ENCODE data around the gene FARS2. TPM values are rescaled to one million over a fixed set of nuclear protein-coding genes. Genes with fewer than 3 reads are reported as not detected.

The FARS2 gene
- total and polyA plus RNA-seq, 7 donors: 10.6 to 17.5 (median 14.4) TPM

- H3K4me1 ChIP-seq: no peaks in the 10 kb centered on the region
- intact Hi-C loops (cut with DNase I): no loop called here
- ATAC-seq (no peak), DNase-seq (no peak)
- no peaks in the 10 kb centered on the region for H3K27me3 ChIP-seq (ENCODE audit: insufficient read depth in 3 of 3, low read length in 2 of 3)
- no peak overlapping the region for H3K4me3 ChIP-seq
- H3K27ac ChIP-seq: no peak overlapping the region
- no peak for TF ChIP-seq CTCF (IDR thresholded peaks at IDR 0.05)
- H3K36me3 ChIP-seq (ENCODE audit: insufficient read depth in 1 of 2, low read depth in 1 of 2): no peaks in the 10 kb centered on the region
- no peaks in the 10 kb centered on the region for H3K9me3 ChIP-seq
- WGBS, 3 donors: 85 to 92% (median 87%) methylated on average over 14 of the region's 14 CpGs
Measured at GRCh38 chr6:5710516-5710915, 449.2 kb downstream of the FARS2 start.

- no peak for TF ChIP-seq CTCF (IDR thresholded peaks at IDR 0.05)
- 89 to 94% (median 92%) methylated on average over 4 of the region's 4 CpGs for WGBS, 3 donors
- intact Hi-C loops (cut with DNase I): no loop called here
- no peak overlapping the region for H3K4me3 ChIP-seq
- no peaks in the 10 kb centered on the region for H3K4me1 ChIP-seq
- no peak for ATAC-seq
- no peak for DNase-seq
- H3K27me3 ChIP-seq (ENCODE audit: insufficient read depth in 3 of 3, low read length in 2 of 3): no peaks in the 10 kb centered on the region
- H3K36me3 ChIP-seq (ENCODE audit: insufficient read depth in 1 of 2, low read depth in 1 of 2): no peaks in the 10 kb centered on the region
- H3K9me3 ChIP-seq: no peaks in the 10 kb centered on the region
- H3K27ac ChIP-seq: no peak overlapping the region
Measured at GRCh38 chr6:5710936-5711335, 449.6 kb downstream of the FARS2 start.

- no peak for TF ChIP-seq CTCF (IDR thresholded peaks at IDR 0.05)
- ATAC-seq: no peak
Measured at GRCh38 chr6:5712349-5713215, 451.3 kb downstream of the FARS2 start.

GRCh38 chr6:5713519-5713918, 452.2 kb downstream of the FARS2 start:
- Histone ChIP-seq H3K36me3 (ENCODE audit: insufficient read depth in 1 of 2, low read depth in 1 of 2) (no peaks in the 10 kb centered on the region), H3K27me3 (ENCODE audit: insufficient read depth in 3 of 3, low read length in 2 of 3) (no peaks in the 10 kb centered on the region), H3K4me1 (peaks cover under 1% of the 10 kb centered on the region), H3K27ac (no peak overlapping the region), H3K9me3 (peaks cover 9% of the 10 kb centered on the region), H3K4me3 (no peak overlapping the region)
- no peak for ATAC-seq
- no peak for DNase-seq
- TF ChIP-seq CTCF (IDR thresholded peaks at IDR 0.05): no peak
- 73 to 77% (median 76%) methylated on average over 7 of the region's 7 CpGs for WGBS, 3 donors
- intact Hi-C loops (cut with DNase I): no loop called here

More at GRCh38 chr6:5712349-5713215, 451.3 kb downstream of the FARS2 start:
- Histone ChIP-seq H3K9me3 (peaks cover 9% of the 10 kb centered on the region), H3K27ac (no peak overlapping the region), H3K4me1 (no peaks in the 10 kb centered on the region), H3K4me3 (no peak overlapping the region), H3K36me3 (ENCODE audit: insufficient read depth in 1 of 2, low read depth in 1 of 2) (no peaks in the 10 kb centered on the region), H3K27me3 (ENCODE audit: insufficient read depth in 3 of 3, low read length in 2 of 3) (no peaks in the 10 kb centered on the region)
- no peak for DNase-seq
- intact Hi-C loops (cut with DNase I): no loop called here
- WGBS, 3 donors: 75 to 83% (median 78%) methylated on average over 10 of the region's 10 CpGs
